HG03108 (cell line): ENCODE results near the gene UBE2U.
"Not testable (repeated sequence)": the region's sequence is repeated elsewhere in the genome, so short reads cannot be mapped to it uniquely, and the experiment has no call there.

ENCODE experiments used
- ATAC-seq: cut with Tn5 transposase; IDR thresholded peaks from one replicate; pipeline ENCODE4 v1.9.1; 2021; ENCODE audit warnings: moderate library complexity; ENCODE audit not compliant: unreplicated experiment

UBE2U gene

DNA sequence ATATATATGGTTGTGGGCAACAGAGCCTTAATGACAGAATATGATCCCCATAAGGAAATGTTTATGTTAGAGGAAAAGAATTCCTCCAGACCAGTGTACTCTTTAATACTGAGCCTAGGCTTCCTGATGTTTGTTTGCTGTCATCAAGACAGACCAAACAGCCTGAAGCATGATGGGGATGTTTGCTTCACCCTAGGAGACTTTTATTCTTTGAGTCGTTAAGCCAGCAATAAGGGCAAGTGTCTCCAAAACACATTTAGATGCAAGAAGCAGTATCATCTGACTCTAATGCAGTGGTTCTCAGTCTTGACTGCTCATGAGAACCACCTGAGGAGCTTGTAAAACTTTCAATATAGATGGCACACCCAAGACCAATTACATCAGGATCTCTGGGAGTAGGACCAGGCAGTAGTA is 33.1 kb downstream of the UBE2U start:
- no peak for ATAC-seq

GRCh38 chr1:64239519-64239918 is 36.1 kb downstream of the UBE2U start:
- not testable (repeated sequence) for ATAC-seq

- no peak for ATAC-seq
Observed at GRCh38 chr1:64240206-64240605, 36.8 kb downstream of the UBE2U start.

DNA sequence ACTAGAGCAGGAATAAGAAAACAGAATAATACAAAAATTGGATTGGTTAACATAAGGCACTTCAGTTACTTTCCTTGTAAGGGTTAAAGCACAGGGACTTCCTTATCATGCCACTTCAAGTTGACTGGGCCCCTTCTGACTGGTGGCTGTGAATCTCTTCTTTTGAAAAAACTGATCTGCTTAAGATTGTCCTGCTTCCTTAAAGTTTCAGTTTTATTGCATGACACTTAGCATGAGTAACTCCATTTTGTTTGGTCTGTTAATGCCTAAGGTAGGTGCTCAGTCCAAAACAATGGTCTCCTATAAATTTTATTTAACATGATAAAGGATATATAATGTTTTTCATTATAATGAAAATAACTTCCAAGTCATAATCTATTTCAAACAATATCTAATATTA is 37.6 kb downstream of the UBE2U start:
- no peak for ATAC-seq

DNA sequence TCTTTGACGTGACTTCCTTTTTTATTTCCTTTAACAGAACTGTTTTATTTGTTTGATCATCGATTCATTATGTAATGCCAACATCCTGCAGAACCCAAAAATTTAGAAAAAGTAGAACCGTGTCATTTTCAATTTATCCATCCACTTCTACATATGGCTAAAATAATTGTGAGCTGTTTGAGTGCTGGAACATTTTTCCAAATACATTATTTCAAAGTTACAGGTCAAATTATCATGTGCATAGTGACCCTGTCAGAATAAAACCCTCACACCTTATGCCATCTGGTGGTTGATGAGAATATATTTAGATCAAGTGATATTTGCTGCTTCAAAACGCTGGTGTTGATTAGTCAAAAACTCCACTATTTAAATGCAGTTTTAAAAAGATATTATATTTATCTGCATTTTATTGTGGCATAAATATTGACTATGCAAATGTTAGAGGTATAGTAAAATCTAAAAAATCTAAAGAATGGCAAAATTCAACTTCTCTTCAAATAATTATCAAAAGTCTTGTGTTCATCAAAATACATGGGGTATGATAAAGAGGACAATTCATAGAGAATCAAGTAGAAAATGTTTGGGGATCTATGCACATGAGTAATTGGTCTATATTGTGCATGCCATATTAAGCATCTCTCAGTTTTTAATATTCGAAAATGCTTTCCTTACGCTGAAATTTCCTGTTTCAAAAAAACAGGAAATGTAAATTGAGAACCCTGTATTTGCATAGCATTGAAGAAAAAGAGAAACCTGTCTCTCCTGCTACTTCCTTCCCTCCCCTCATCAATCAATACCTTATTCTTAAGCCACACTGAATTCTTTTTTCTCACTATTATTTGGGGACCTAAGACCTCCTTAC is 39.7 kb downstream of the UBE2U start:
- ATAC-seq = no peak

DNA sequence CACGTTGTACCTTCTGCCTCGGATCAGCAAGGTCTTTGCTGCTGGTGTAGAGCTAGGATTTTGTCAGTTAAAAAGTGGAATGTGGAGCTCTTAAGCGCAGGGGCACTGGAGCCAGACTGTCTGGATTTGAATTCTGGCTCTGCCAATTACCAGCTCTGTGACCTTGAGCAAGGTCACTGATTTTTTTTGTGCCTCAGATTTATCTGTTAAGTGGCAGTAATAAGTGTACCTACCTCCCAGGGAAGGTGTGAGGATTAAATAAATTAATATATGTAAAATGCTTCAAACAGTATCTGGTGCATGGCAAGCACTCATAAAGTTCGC is 40.3 kb downstream of the UBE2U start:
- ATAC-seq = no peak

DNA sequence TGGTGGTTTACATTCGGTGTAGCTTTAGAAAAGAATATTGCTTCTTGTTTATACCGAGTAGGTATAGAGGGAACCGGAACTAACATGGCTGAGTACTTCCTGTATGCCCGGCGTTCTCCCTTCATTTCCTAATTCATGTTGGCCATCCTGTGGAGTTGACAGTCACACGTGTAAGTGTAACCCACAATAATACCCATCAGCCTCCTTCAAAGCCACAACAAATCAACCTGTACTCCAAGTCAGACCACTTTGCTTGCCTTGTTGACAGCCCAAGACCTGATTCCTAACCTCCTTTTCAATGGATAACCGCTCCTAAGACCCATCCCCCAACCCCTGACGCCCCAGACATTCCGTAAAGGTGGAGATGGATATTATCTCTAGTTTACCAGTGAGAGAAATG is 42.1 kb downstream of the UBE2U start:
- no peak for ATAC-seq

GRCh38 chr1:64246294-64246917 is 43.0 kb downstream of the UBE2U start:
- no peak for ATAC-seq

DNA sequence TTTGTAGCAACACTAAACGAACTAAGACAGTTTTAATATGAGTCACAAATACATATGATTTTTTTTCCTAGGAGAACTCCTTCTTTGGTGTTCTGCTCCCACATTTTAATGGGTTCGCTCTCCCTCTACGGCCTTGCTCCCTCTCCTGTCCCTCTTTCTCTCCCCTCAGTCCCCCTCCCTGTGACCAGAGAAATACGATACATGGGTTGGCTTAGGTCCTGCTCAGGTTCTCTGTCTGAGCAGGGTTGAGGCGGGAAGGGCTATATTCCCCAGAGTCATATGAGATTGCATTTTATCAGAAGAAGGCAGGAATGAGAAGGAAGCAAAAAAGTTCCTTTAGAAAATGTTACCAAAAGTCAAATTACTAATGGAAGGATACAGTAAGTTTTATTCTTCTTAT is 44.6 kb downstream of the UBE2U start:
- ATAC-seq = no peak

DNA sequence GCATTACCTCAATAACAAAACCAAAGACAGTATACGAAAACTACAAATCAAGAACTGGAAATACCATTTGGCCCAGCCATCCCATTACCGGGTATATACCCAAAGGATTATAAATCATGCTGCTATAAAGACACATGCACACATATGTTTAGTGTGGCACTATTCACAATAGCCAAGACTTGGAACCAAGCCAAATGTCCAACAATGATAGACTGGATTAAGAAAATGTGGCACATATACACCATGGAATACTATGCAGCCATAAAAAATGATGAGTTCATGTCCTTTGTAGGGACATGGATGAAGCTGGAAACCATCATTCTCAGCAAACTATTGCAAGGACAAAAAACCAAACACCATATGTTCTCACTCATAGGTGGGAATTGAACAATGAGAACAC is 47.0 kb downstream of the UBE2U start:
- ATAC-seq = not testable (repeated sequence)

- no peak for ATAC-seq
Observed at GRCh38 chr1:64251971-64252370, 48.5 kb downstream of the UBE2U start.

DNA sequence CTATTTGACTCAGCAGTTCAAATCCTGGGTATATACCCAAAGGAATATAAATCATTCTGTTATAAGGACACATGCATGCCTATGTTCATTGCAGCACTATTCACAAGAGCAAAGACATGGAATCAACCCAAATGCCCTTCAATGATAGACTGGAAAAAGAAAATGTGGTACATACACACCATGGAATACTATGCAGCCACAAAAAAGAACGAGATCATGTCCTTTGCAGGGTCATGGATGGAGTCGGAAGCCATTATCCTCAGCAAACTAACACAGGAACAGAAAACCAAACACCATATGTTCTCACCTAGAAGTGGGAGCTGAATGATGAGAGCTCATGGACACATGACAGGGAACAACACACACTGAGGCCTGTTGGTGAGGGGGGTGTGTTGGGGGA is 53.8 kb downstream of the UBE2U start:
- not testable (repeated sequence) for ATAC-seq

GRCh38 chr1:64258444-64258843 is 55.0 kb downstream of the UBE2U start:
- ATAC-seq = not testable (repeated sequence)

DNA sequence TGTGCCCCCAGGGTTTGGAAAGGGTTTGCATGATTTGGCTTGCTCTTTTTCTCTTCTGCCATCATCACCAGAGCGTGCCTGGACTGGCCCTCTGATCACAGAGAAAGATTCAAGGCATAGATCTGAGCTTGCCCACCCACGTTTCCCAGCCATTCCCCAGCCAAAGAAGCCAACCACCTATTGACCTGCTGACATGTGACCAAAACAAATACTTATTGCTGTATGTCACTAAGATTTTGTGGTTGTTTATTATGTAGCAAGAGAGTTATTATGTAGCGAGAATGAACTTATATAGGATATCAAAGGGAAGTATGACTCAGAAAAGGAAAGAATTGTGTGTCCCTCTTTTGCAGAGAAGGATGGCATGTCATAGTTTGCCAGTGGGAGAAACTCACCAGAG is 59.9 kb downstream of the UBE2U start:
- ATAC-seq = no peak

- ATAC-seq = no peak
Observed at GRCh38 chr1:64263856-64264255, 60.4 kb downstream of the UBE2U start.

GRCh38 chr1:64265141-64265540 is 61.7 kb downstream of the UBE2U start:
- no peak for ATAC-seq

DNA sequence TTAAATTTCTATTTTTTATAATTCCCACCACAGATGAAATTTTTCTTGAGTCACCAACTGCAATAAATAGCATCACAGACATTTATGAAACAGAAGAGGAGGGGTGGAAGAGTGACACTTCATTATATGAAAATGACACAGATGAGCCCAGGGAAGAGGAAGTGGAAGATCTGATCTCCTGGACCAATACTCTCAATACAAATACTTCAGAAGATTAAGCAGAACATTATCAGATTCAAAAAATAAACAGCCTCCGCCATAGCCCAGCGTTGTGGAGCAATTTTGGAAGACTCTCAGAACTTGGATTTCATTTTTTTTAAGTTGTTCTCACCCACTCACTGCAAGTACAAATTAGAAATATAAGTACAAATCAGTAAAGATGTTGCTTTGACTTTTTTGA is 63.6 kb downstream of the UBE2U start:
- ATAC-seq = no peak

- no peak for ATAC-seq
Observed at GRCh38 chr1:64268653-64269557, 65.5 kb downstream of the UBE2U start.

DNA sequence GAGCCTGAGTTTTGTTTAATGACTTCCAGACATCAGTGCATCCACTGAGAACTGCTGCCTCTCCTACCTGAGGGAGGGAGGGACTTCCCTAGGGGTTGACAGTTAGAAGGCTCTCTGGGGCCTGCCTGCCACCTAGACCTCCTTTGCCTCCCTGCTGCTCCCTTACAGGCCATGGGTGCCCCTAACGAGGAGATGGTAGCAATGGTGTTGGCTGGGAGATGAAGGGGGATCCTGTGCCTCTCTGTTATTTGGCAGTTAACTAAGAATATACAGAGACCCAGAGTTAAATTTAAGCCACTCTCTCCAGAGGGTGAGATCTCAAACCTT is 66.1 kb downstream of the UBE2U start:
- ATAC-seq = no peak

DNA sequence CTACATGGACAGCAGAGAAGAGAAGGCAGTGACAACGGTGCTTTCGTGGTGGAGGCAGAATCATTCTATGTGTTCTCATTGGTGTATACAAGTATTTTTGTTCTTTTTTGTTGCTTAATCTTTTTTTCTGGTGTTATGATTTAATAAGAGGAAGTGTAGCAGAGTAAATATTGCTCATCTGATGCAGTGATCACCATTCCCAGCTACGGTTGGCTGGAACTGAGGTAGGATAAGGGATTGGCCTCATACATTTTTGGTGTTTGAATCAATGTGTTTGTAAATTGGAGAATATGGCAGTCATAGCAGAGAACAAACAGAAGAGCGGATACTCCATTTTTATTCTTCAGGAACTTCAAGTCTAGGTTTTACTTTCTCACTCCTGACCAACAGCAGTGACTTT is 76.6 kb downstream of the UBE2U start:
- ATAC-seq = no peak

DNA sequence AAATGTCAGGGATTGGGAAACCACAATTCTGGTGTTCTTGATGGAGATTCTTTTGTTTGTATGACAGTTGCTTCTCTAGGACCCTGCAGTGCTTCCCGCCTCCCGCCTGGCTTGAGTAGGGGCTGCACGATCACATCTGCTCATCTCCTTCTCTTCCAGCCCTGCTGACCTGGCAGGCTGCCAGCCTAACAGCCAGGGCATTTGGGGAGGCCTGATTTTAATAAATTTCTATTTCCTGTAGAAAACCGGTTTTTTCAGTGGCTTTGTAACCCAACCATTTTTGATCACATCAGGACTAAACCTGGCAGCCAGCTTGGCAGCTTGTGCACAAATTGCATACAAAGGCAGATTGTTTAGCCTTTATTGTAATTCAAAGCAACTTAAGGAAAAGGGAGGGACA is 78.9 kb downstream of the UBE2U start:
- no peak for ATAC-seq

DNA sequence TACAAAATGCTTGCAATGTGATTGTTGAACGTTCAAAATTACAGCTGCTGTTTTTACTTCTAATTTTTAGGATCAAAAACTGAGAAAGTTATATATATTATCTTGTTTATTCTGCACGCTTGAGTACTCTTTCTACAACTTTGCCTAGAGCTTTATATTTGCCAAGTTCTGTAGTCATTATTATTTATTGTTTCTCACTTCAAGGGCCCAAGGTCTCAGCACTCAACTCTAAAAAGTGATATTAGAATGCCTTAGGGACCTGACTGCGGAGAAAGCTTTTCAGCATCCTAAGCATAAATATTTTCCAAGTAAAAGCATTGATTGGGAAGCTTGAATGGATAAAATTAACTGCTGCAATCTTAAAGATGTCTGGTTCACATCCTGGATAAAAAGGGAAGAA is 83.6 kb downstream of the UBE2U start:
- ATAC-seq = no peak
